Activated CD4-positive, alpha-beta T cell treated with anti-CD3 and anti-CD28 coated beads for 36 hours (primary cell): ENCODE data around the gene SIRPB2. TPM values are rescaled to one million over a fixed set of nuclear protein-coding genes. Genes with fewer than 3 reads are reported as not detected.

Experiments
- ATAC-seq: fragments of 200-7000 bp; cut with Tn5 transposase; one replicate; pipeline ENCODE4 v1.10.0; 2021; ENCODE audit warnings: mild to moderate bottlenecking, moderate library complexity
- CTCF ChIA-PET: fragments of 350-600 bp; sonication (Branson Sonifier 250); formaldehyde crosslinking; loops from one replicate; lab custom pipeline; 2021; ENCODE audit warnings: antibody characterized with exemption; lab: Charles Lee
- POLR2A ChIA-PET: fragments of 350-600 bp; sonication (Branson Sonifier 250); formaldehyde crosslinking; loops from one replicate; lab custom pipeline; 2021; ENCODE audit warnings: antibody characterized with exemption, inconsistent platforms; lab: Charles Lee
- DNase-seq: peaks from one replicate; pipeline ENCODE4 v3.0.0-alpha.2; 2020
- H3K27ac Mint-ChIP-seq: one replicate; pipeline ENCODE4 v1.8.0; 2021; ENCODE audit warnings: mixed read lengths
- H3K27me3 Mint-ChIP-seq: one replicate; pipeline ENCODE4 v1.8.0; 2021; ENCODE audit warnings: mixed read lengths
- H3K36me3 Mint-ChIP-seq: one replicate; pipeline ENCODE4 v1.8.0; 2021; ENCODE audit warnings: low read depth, mixed read lengths
- H3K4me1 Mint-ChIP-seq: one replicate; pipeline ENCODE4 v1.8.0; 2021; ENCODE audit warnings: mixed read lengths
- H3K4me3 Mint-ChIP-seq: one replicate; pipeline ENCODE4 v1.8.0; 2021; ENCODE audit warnings: mild to moderate bottlenecking, moderate library complexity, mixed read lengths
- H3K9me3 Mint-ChIP-seq: one replicate; pipeline ENCODE4 v1.8.0; 2021; ENCODE audit warnings: low read depth, mixed read lengths
- intact Hi-C, 2 experiments: fragments of 100-400 bp; cut with DNase I in 1 of 2; cut with micrococcal nuclease in 1 of 2; formaldehyde crosslinking; loops; one replicate each; pipeline versions ENCODE4 v1.14.2 to v1.15.1; 2022 to 2024; cut with DNase I, micrococcal nuclease
- total RNA-seq, 2 experiments: library from RNA; stranded (reverse); gene quantifications; one replicate each; pipeline ENCODE4 v1.2.3, GENCODE V29; 2021

The SIRPB2 gene
- total RNA-seq, 2 experiments from 2014 or later = not detected

DNA sequence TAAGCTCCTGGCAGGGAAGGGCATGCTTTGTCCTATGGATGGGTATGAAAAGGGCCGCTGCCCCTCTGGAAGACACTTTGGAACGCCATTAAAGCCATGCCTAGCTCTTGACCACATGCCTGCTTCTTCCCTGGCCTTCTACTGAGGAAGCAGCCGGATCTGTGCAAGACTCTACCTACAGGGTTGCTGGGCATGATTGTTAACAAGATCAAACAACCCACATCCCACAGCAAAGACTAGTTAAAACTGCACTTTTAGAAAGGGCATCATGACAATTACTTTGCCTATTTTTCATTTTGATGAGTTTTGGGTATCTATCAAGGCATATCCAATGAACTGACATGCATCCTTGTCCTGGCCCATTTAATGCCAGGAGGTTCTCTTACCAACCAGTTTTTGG lies 50.1 kb downstream of the SIRPB2 start:
- H3K4me1 Mint-ChIP-seq = peaks cover 10% of the 10 kb centered on the region
- no peak for ATAC-seq
- POLR2A ChIA-PET = no interaction called here
- peaks cover 27% of the 10 kb centered on the region for H3K36me3 Mint-ChIP-seq
- H3K4me3 Mint-ChIP-seq = no peak overlapping the region
- H3K27me3 Mint-ChIP-seq = no peaks in the 10 kb centered on the region
- CTCF ChIA-PET = no interaction called here
- no peak overlapping the region for H3K27ac Mint-ChIP-seq
- intact Hi-C loops = no loop called here
- no peak for DNase-seq
- H3K9me3 Mint-ChIP-seq = no peaks in the 10 kb centered on the region

DNA sequence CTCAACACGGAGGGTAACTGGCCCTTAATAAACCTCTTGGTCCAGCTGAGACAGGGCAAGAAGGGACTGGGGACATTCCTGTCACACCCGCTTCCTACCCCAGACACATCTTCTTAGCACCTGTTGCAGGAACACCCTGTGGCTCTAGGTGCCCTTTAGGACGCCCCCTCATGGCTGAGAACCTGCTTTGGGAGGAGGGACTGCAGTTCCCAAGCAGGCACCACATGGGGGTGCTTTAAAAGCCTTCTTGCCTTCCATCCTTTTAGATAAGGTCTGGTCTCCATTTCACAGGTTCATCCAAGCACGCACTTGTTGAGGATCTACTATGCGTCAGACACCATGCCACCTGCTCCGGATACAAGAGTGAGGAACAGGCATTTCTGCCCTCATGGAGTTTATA lies 51.2 kb downstream of the SIRPB2 start:
- H3K9me3 Mint-ChIP-seq = no peaks in the 10 kb centered on the region
- DNase-seq (peak; percentile 46), ATAC-seq (no peak)
- ChIA-PET CTCF (interaction anchor here (0.8 to 0.9 kb wide), 2 partner anchors 12 to 127 kb away, joined by 3 to 4 read pairs; no protein-coding TSS in a partner anchor), POLR2A (interaction anchor here (0.6 kb wide), 1 partner anchor 123 kb away, joined by 3 read pairs; no protein-coding TSS in a partner anchor)
- peaks cover 19% of the 10 kb centered on the region for H3K4me1 Mint-ChIP-seq
- H3K27ac Mint-ChIP-seq = no peak overlapping the region
- H3K4me3 Mint-ChIP-seq = no peak overlapping the region
- H3K36me3 Mint-ChIP-seq = peaks cover 23% of the 10 kb centered on the region
- intact Hi-C loops = no loop called here
- no peaks in the 10 kb centered on the region for H3K27me3 Mint-ChIP-seq

DNA sequence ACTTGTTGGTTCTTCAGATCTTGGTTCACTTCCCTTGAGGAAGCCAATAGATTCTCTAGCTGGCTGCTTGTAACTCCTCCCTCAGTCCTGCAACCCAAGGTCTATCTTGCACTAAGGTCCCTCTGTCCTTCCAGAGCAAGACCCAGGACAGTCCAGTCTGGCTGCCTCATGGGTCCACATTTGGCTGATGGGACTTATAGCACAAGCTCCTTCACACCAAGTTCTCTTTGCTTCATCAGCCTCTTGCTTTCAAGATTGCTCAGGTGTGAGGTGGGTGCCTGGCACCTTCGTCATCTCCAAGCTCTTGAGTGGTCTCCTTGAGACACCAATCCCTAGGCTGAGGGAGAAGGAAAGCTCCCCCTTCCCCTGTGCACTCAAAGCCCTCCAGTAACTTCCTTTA lies 52.9 kb downstream of the SIRPB2 start:
- POLR2A ChIA-PET = interaction anchor here (0.7 kb wide), 1 partner anchor 81 kb away, joined by 4 read pairs; no protein-coding TSS in a partner anchor
- peaks cover 11% of the 10 kb centered on the region for H3K36me3 Mint-ChIP-seq
- H3K4me1 Mint-ChIP-seq = peaks cover 27% of the 10 kb centered on the region
- CTCF ChIA-PET = interaction anchor here (0.6 to 4.2 kb wide), 17 partner anchors 10 to 364 kb away, joined by 3 to 22 read pairs (median 4); no protein-coding TSS in a partner anchor
- no peak overlapping the region for H3K27ac Mint-ChIP-seq
- H3K4me3 Mint-ChIP-seq = no peak overlapping the region
- no peaks in the 10 kb centered on the region for H3K9me3 Mint-ChIP-seq
- DNase-seq (no peak), ATAC-seq (no peak)
- no peaks in the 10 kb centered on the region for H3K27me3 Mint-ChIP-seq
- intact Hi-C loops = loop anchor here in 1 of 2 experiments (5.0 kb wide), 3 partner anchors 46 to 211 kb away; partner anchors contain the start of genes FKBP1A, RAD21L1 and SDCBP2

DNA sequence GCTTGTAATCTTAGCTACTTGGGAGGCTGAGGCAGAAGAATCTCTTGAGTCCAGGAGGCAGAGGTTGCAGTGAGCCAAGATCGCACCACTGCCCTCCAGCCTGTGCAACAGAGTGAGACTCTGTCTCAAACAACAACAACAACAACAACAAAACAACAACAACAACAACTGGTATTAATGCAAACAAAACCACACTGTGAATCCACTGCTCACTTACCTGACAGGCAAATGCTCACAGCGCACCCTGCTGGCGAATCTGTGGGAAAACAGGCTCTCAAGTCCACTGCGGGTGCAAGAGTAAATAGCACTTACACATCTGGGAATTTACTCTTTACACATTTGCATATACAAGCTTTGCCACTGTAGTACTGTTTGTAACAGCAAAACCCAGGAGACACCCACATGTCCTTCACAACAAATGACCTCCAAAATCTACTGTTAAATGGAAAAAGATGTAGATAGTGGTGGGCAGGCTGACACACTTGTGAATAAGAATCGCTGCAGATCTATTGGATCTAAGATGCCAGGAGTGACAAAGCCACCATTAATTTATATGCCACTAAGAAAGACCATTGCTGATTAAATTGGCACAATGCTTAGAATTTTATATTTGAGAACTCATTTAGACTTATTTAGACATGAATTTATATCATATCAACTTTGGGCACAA lies 53.9 kb downstream of the SIRPB2 start:
- peaks cover 7% of the 10 kb centered on the region for H3K36me3 Mint-ChIP-seq
- H3K4me3 Mint-ChIP-seq = no peak overlapping the region
- no peaks in the 10 kb centered on the region for H3K9me3 Mint-ChIP-seq
- peak; percentile 89 for DNase-seq
- peaks cover 27% of the 10 kb centered on the region for H3K4me1 Mint-ChIP-seq
- ChIA-PET CTCF (interaction anchor here (0.6 to 4.2 kb wide), 32 partner anchors 11 to 684 kb away, joined by 3 to 22 read pairs (median 4); partner anchors contain the start of gene NSFL1C), POLR2A (no interaction called here)
- peak; percentile 56 for ATAC-seq
- H3K27me3 Mint-ChIP-seq = no peaks in the 10 kb centered on the region
- intact Hi-C loops = loop anchor here (1.0 to 5.0 kb wide), 7 partner anchors 29 to 211 kb away; partner anchors contain the start of genes RAD21L1 (in 2 of the 2), FKBP1A (in 1 of the 2), NSFL1C (in 1 of the 2) and SDCBP2 (in 1 of the 2)
- H3K27ac Mint-ChIP-seq = no peak overlapping the region

DNA sequence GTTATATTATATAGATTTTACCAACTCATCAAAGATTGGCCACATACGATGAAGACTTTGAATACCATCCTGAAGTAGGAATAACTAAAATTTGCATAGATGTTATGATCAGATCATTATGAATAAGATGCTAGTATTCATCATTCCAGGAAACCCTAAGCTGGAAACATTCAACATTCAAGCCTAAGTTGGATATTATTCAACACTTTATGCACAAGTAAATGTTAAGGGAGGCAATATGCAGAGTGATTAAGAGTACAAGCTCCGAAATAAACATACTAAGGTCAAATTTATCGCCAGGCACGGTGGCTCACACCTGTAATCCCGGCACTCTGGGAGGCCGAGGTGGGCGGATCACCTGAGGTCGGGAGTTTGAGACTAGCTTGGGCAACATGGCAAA lies 55.0 kb downstream of the SIRPB2 start:
- peaks cover 19% of the 10 kb centered on the region for H3K4me1 Mint-ChIP-seq
- ATAC-seq = no peak
- CTCF ChIA-PET = interaction anchor here (0.6 to 4.2 kb wide), 24 partner anchors 12 to 340 kb away, joined by 3 to 22 read pairs (median 5); partner anchors contain the start of gene NSFL1C
- DNase-seq = no peak
- no peaks in the 10 kb centered on the region for H3K36me3 Mint-ChIP-seq
- no peak overlapping the region for H3K4me3 Mint-ChIP-seq
- intact Hi-C loops = loop anchor here (2.0 to 5.0 kb wide), 4 partner anchors 44 to 209 kb away; partner anchors contain the start of genes RAD21L1 (in 2 of the 2), FKBP1A (in 1 of the 2) and SDCBP2 (in 1 of the 2)
- H3K27me3 Mint-ChIP-seq = no peaks in the 10 kb centered on the region
- H3K27ac Mint-ChIP-seq = no peak overlapping the region
- POLR2A ChIA-PET = no interaction called here
- no peaks in the 10 kb centered on the region for H3K9me3 Mint-ChIP-seq

DNA sequence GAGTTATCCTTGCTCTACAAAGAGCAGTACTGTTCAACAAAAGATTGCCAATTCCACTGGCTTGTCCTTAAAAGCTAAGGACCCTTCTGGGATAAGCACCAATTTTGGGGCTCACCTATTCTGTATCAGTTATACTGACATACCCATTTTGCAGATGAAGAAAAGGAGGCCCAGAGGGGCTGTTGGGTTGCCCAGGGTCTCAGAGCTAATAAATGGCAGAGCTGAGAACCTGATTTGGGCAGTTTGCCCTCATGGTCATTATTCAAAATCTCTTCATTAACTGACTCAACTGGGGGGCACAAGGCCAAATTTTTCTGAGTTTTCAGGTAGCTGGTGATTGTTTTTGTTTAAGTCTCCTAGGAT lies 55.9 kb downstream of the SIRPB2 start:
- Mint-ChIP-seq H3K27me3 (no peaks in the 10 kb centered on the region), H3K36me3 (no peaks in the 10 kb centered on the region), H3K4me3 (no peak overlapping the region), H3K9me3 (no peaks in the 10 kb centered on the region), H3K4me1 (peaks cover 17% of the 10 kb centered on the region), H3K27ac (no peak overlapping the region)
- ChIA-PET CTCF (interaction anchor here (0.6 to 4.2 kb wide), 19 partner anchors 12 to 341 kb away, joined by 3 to 22 read pairs (median 5); partner anchors contain the start of gene NSFL1C), POLR2A (interaction anchor here (0.6 to 1.0 kb wide), 2 partner anchors 110 to 311 kb away, joined by 3 to 4 read pairs; no protein-coding TSS in a partner anchor)
- DNase-seq = no peak
- ATAC-seq = no peak
- intact Hi-C loops = loop anchor here (1.0 to 5.0 kb wide), 5 partner anchors 42 to 208 kb away; partner anchors contain the start of genes FKBP1A (in 2 of the 2), RAD21L1 (in 1 of the 2) and SDCBP2 (in 1 of the 2)

DNA sequence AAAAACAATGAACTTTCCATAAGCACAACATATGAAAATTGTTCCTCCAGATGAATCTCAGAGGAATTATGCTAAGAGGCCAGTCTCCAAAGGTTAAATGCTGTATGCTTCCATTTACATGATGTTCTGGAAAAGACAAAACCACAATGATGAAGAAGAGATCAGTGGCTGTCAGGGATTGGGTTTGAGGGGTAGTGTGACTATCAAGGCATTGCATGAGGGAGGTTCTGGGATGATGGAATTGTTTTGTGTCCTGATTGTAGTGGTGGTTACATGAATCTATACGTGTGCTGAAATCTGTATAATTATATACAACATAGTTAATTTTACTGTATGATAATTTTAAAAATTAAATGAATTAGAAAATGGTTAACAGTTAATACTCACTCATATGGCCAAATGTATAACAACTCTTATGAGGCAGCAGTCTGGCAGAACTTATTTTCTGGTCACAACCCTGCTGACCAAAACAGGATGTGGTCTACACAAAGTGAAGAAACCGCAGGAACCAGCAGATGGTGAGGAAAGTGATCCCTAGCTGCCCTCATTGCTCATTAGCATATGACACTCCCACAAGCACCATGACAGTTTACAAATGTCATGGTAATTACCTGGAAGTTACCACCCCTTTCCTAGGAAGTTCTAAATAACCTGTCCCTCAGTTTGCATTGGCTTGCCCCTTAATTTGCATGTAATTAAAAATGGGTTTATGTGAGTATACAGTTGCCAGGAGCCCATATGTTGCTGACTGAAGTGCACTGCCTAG lies 56.5 kb downstream of the SIRPB2 start:
- ATAC-seq (peak; percentile 86), DNase-seq (peak; percentile 77)
- Mint-ChIP-seq H3K4me3 (no peak overlapping the region), H3K4me1 (peaks cover 17% of the 10 kb centered on the region), H3K9me3 (no peaks in the 10 kb centered on the region), H3K36me3 (no peaks in the 10 kb centered on the region), H3K27me3 (no peaks in the 10 kb centered on the region), H3K27ac (no peak overlapping the region)
- POLR2A ChIA-PET = interaction anchor here (0.6 to 1.0 kb wide), 2 partner anchors 109 to 310 kb away, joined by 3 to 4 read pairs; no protein-coding TSS in a partner anchor
- intact Hi-C loops = loop anchor here (1.0 to 5.0 kb wide), 5 partner anchors 41 to 207 kb away; partner anchors contain the start of genes FKBP1A (in 2 of the 2), RAD21L1 (in 1 of the 2) and SDCBP2 (in 1 of the 2)
- CTCF ChIA-PET = interaction anchor here (0.6 to 4.2 kb wide), 14 partner anchors 11 to 342 kb away, joined by 3 to 22 read pairs (median 6); partner anchors contain the start of gene NSFL1C

DNA sequence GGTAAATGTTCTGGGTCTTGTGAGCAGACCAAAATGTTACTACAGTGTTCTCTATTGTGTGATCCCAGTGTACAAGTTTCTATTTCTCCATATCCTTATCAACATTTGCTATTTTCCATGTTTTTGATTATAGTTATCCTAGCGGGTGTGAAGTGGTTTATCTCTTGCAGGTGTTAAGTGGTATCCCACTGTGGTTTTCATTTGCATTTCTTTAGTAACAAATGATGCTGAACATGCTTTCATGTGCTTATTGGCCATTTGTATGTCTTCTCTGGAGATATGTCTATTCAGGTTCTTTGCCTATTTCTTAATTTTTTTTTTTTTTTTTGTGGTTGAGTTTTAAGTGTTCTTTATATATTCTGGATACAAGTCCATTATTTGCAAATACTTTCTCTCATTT lies 60.1 kb downstream of the SIRPB2 start:
- H3K27ac Mint-ChIP-seq = no peak overlapping the region
- ATAC-seq (no peak), DNase-seq (no peak)
- H3K36me3 Mint-ChIP-seq = no peaks in the 10 kb centered on the region
- intact Hi-C loops = no loop called here
- POLR2A ChIA-PET = no interaction called here
- no peaks in the 10 kb centered on the region for H3K27me3 Mint-ChIP-seq
- CTCF ChIA-PET = no interaction called here
- H3K4me3 Mint-ChIP-seq = no peak overlapping the region
- H3K9me3 Mint-ChIP-seq = no peaks in the 10 kb centered on the region
- peaks cover 22% of the 10 kb centered on the region for H3K4me1 Mint-ChIP-seq

DNA sequence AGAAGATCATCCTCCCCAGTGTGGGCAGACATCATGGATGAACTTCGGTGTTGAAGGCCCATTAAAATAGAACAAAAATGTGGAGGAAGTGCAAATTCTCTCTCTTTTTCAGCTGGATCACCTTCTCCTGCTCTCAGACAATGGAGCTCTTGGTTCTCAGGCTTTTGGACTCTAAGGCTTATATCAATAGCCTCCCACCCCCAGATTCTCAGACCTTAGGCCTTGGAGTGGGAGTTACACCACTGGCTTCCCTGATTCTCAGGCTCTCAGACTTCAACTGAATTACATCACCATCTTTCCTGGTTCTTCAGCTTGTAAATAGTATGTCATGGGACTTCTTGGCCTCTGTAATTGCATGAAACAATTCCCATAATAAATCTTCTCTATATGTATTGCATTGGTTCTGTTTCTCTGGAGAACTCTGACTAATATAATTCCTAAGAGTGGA lies 61.2 kb downstream of the SIRPB2 start:
- intact Hi-C loops = no loop called here

DNA sequence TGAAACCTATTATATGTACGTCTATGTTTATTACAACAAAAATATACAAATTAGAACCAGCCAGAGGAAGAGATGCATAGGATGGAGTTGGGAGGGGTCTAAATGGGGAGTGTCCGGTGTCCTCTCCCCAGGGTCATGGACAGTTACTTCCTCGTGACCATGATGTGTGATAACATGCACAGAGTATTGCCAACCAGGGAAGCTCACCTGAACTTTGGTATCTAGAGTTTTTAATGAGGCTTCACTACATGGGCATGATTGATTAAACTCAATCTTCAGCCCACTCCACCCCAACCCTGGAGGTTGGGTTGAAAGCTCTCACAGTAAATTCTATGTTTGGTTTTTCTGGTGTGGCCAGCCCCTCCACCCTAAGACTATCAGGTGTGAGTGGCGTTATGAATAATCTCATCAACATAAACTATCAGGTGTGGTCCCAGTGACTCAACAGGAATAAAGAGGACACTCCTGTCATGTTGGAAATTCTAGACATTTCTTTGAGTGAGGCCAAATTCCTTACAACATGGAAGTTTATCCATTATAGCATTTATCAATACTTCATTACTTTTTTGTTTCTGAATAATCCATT lies 62.0 kb downstream of the SIRPB2 start:
- ATAC-seq (no peak), DNase-seq (no peak)
- Mint-ChIP-seq H3K27me3 (no peaks in the 10 kb centered on the region), H3K9me3 (no peaks in the 10 kb centered on the region), H3K27ac (no peak overlapping the region), H3K4me1 (peaks cover 6% of the 10 kb centered on the region), H3K4me3 (no peak overlapping the region), H3K36me3 (no peaks in the 10 kb centered on the region)
- ChIA-PET CTCF (interaction anchor here (0.7 kb wide), 1 partner anchor 25 kb away, joined by 3 read pairs; no protein-coding TSS in a partner anchor), POLR2A (no interaction called here)
- intact Hi-C loops = no loop called here

More for the DNA sequence above, 61.2 kb downstream of the SIRPB2 start:
- Mint-ChIP-seq H3K4me1 (peaks cover 13% of the 10 kb centered on the region), H3K4me3 (no peak overlapping the region), H3K9me3 (no peaks in the 10 kb centered on the region), H3K27me3 (no peaks in the 10 kb centered on the region), H3K36me3 (no peaks in the 10 kb centered on the region), H3K27ac (no peak overlapping the region)
- no peak for DNase-seq
- ATAC-seq = no peak
- CTCF ChIA-PET = no interaction called here
- POLR2A ChIA-PET = no interaction called here
